Astrocyte of the spinal cord (primary cell): ENCODE results near the gene PADI3.

Source experiments
- DNase-seq: peaks from one replicate; pipeline ENCODE4 v3.0.0; 2011; ENCODE audit warnings: low read depth, low spot score
- H3K4me3 ChIP-seq: 2 replicates; pipeline ENCODE4 v1.5.1; 2011; ENCODE audit warnings: low read depth, mild to moderate bottlenecking, low read length, moderate library complexity
- CTCF ChIP-seq: IDR thresholded peaks from 2 replicates; pipeline ENCODE4 v1.5.1; 2012; ENCODE audit warnings: low read depth, mild to moderate bottlenecking, low read length, inconsistent platforms
- in situ Hi-C: cut with HindIII; loops from 2 replicates; pipeline ENCODE4 v1.10.0; 2017; ENCODE audit warnings: low sequenced_read_pairs

PADI3 gene

GRCh38 chr1:17224434-17224833, 24.5 kb upstream of the PADI3 start:
- DNase-seq, result no peak
- TF ChIP-seq CTCF, result no peak
- in situ Hi-C loops, result no loop called here
- no peak overlapping the region for H3K4me3 ChIP-seq

GRCh38 chr1:17225140-17225539, 23.8 kb upstream of the PADI3 start:
- no peak overlapping the region for H3K4me3 ChIP-seq
- DNase-seq, result no peak
- TF ChIP-seq CTCF, result no peak
- in situ Hi-C loops, result no loop called here

- TF ChIP-seq CTCF, result no peak
- in situ Hi-C loops, result no loop called here
- no peak for DNase-seq
- no peak overlapping the region for H3K4me3 ChIP-seq
These were observed 21.5 kb upstream of the PADI3 start for GRCh38 chr1:17227358-17227915.

- DNase-seq, result no peak
- TF ChIP-seq CTCF, result no peak
- H3K4me3 ChIP-seq, result no peak overlapping the region
- in situ Hi-C loops, result no loop called here
These were observed 20.3 kb upstream of the PADI3 start for GRCh38 chr1:17228619-17229018.

- no peak overlapping the region for H3K4me3 ChIP-seq
- DNase-seq, result no peak
- in situ Hi-C loops, result no loop called here
- TF ChIP-seq CTCF, result no peak
These were observed 19.5 kb upstream of the PADI3 start for GRCh38 chr1:17229379-17229778.

GRCh38 chr1:17230106-17230505, 18.8 kb upstream of the PADI3 start:
- TF ChIP-seq CTCF, result no peak
- no peak overlapping the region for H3K4me3 ChIP-seq
- no peak for DNase-seq
- in situ Hi-C loops, result no loop called here

- no peak overlapping the region for H3K4me3 ChIP-seq
- DNase-seq, result no peak
- in situ Hi-C loops, result no loop called here
- no peak for TF ChIP-seq CTCF
These were observed 18.1 kb upstream of the PADI3 start for GRCh38 chr1:17230671-17231310.
